H1 (cell line): ENCODE measurements around the gene COL6A6. TPM values are rescaled to one million over a fixed set of nuclear protein-coding genes. Genes with fewer than 3 reads are reported as not detected.

ENCODE experiments used
- ATF2 ChIP-seq: IDR thresholded peaks from 2 replicates; pipeline ENCODE4 v1.6.1; 2012; ENCODE audit warnings: low read length, inconsistent platforms
- CHD7 ChIP-seq: fragments of 300-600 bp; sonication (generic); IDR thresholded peaks from 2 replicates; pipeline ENCODE4 v1.7.1; 2012; ENCODE audit warnings: low read length, moderate library complexity, mild to moderate bottlenecking, inconsistent platforms; ENCODE audit not compliant: insufficient replicate concordance
- CTCF ChIP-seq, 3 experiments: IDR thresholded peaks; 1 replicate in 2 of 3; 2 replicates in 1 of 3; pipeline versions ENCODE4 v1.5.1 to v1.6.1; 2011; ENCODE audit warnings: low read length in 3 of 3, mild to moderate bottlenecking in 3 of 3, inconsistent platforms in 2 of 3, low read depth in 1 of 3, moderate library complexity in 1 of 3; ENCODE audit not compliant: insufficient read depth in 1 of 3; ENCODE audit errors: control extremely low read depth in 1 of 3
- RFX5 ChIP-seq: IDR thresholded peaks from 2 replicates; pipeline ENCODE4 v1.6.1; 2011; ENCODE audit warnings: low read depth, low read length, improper control_type of control experiment, borderline replicate concordance
- SP2 ChIP-seq: IDR thresholded peaks from 2 replicates; pipeline ENCODE4 v1.6.1; 2012; ENCODE audit warnings: mild to moderate bottlenecking, low read length, inconsistent platforms
- polyA plus RNA-seq, 7 experiments: library from polyadenylated mRNA; depleted of rRNA in 3 of 7; stranded (reverse) in 5 of 7; unstranded in 2 of 7; fragments of >200 nt in 5 of 7; fragments of 200-250 nt in 2 of 7; gene quantifications; 1 replicate in 5 of 7; 2 replicates in 1 of 7; 4 replicates in 1 of 7; pipeline versions ENCODE4 v1.2.1 to v1.2.3, GENCODE V29; 2011 to 2013; ENCODE audit warnings: missing spikeins in 2 of 7, mixed read lengths in 2 of 7
- total RNA-seq: library from RNA; stranded (reverse); fragmentation: NEBNext Ultra II Directional; extraction: Animal tissue kit (Norgen Biotek cat#: 25700); gene quantifications from 2 replicates; pipeline ENCODE4 v1.2.1, GENCODE V29; 2021

Gene COL6A6
- total and polyA plus RNA-seq, 2 of the 8 experiments (the other 6 are each of a cell fraction or from before 2014, with no cell fraction given): 0.02 to 0.09 TPM

GRCh38 chr3:130546920-130547679, 30.1 kb downstream of the COL6A6 start (continued):
- TF ChIP-seq ATF2: no peak
- TF ChIP-seq RFX5: no peak
- no peak for TF ChIP-seq SP2
- no peak for TF ChIP-seq CHD7
- no peak for TF ChIP-seq CTCF (IDR thresholded peaks at IDR 0.05; ENCODE audit: control extremely low read depth in 1 of 3, insufficient read depth in 1 of 3, low read depth in 1 of 3, low read length in 3 of 3)
